ENCODE measurements around the gene PDILT. TPM values are rescaled to one million over a fixed set of nuclear protein-coding genes. Genes with fewer than 3 reads are reported as not detected.

PDILT gene
- total RNA-seq, 1 experiment from 2014 or later: not detected

- H3K9me3 Mint-ChIP-seq: no peaks in the 10 kb centered on the region
- H3K36me3 Mint-ChIP-seq: no peaks in the 10 kb centered on the region
- DNase-seq (ENCODE audit: low spot score) (no peak), ATAC-seq (no peak)
- no peak overlapping the region for H3K4me3 Mint-ChIP-seq
- H3K4me1 Mint-ChIP-seq: no peaks in the 10 kb centered on the region
- POLR2A ChIA-PET: no interaction called here
- H3K27me3 Mint-ChIP-seq (ENCODE audit: low read depth): no peaks in the 10 kb centered on the region
- no peak overlapping the region for H3K27ac Mint-ChIP-seq
- TF ChIP-seq ZNF121 (CRISPR knock-in tag; IDR thresholded peaks at IDR 0.05): no peak
- TF ChIP-seq FOXP1 (CRISPR knock-in tag; IDR thresholded peaks at IDR 0.05; ENCODE audit: borderline replicate concordance): no peak
- TF ChIP-seq JUN (CRISPR knock-in tag; IDR thresholded peaks at IDR 0.05): no peak
- TF ChIP-seq CTCF (IDR thresholded peaks at IDR 0.05): no peak
- TF ChIP-seq ARID4B (CRISPR knock-in tag; IDR thresholded peaks at IDR 0.05; ENCODE audit: borderline replicate concordance): no peak
- no peak for TF ChIP-seq PREB (CRISPR knock-in tag; IDR thresholded peaks at IDR 0.05; ENCODE audit: borderline replicate concordance)
- TF ChIP-seq E2F5 (CRISPR knock-in tag; IDR thresholded peaks at IDR 0.05): no peak
- no peak for TF ChIP-seq E2F1 (CRISPR knock-in tag; IDR thresholded peaks at IDR 0.05)
- no peak for TF ChIP-seq ZNF232 (CRISPR knock-in tag; IDR thresholded peaks at IDR 0.05)
- TF ChIP-seq NFYB (CRISPR knock-in tag; conservative IDR thresholded peaks at IDR 0.05; ENCODE audit: low read depth): no peak
- TF ChIP-seq RORB (CRISPR knock-in tag; IDR thresholded peaks at IDR 0.05): no peak
- TF ChIP-seq CBFB (CRISPR knock-in tag; IDR thresholded peaks at IDR 0.05; ENCODE audit: low read depth): no peak
- no peak for TF ChIP-seq ESRRA (CRISPR knock-in tag; IDR thresholded peaks at IDR 0.05; ENCODE audit: borderline replicate concordance)
- TF ChIP-seq STAT6 (CRISPR knock-in tag; conservative IDR thresholded peaks at IDR 0.05; ENCODE audit: low read depth): no peak
- CTCF ChIA-PET: interaction anchor here (0.9 to 2.3 kb wide), 6 partner anchors 9 to 794 kb away, joined by 3 to 11 read pairs (median 3); no protein-coding TSS in a partner anchor
Observed at GRCh38 chr16:20377181-20377580, 27.4 kb downstream of the PDILT start.
